ENCODE data around the gene TSSC4.

TSSC4 gene

DNA sequence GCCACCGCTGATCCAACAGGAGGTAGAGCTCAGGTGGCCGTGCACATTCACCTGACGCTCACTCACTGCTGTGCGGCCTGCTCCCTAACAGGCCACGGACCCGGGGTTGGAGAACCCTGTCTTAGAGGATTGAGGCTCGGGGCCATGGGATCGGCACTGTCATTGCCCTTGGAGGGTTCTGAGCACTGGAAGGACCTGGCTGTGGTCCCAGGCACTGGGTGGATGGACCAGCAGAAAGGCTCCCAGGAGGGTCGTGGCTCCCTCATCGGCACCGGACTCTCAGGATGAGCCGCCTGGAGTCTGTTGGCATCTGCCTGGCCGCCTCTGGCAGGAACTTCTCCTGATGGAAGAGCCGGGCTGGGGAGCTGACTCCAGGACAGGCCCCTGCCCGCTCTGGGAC is 50.8 kb downstream of the TSSC4 start:
- no peak for DNase-seq

DNA sequence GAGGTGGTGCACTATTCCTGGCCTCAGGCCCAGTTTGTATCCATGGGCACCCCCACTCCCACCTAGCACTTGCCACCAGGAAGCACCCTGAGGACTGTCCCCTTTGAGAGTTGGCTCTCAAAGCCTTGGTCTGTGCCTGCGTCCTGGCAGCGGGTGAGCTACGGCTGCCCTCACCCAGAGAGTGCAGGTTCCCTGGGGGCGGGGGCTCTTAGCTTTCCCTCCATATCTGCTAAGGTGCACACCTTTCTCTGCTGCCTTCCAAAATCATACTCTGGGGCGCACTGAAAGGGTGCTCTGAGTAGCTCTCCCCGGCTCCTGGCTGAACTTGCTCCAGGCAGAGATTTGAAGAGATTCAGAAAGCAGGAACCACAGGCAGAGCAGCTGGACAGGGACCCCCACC is 51.4 kb downstream of the TSSC4 start:
- no peak for DNase-seq

DNA sequence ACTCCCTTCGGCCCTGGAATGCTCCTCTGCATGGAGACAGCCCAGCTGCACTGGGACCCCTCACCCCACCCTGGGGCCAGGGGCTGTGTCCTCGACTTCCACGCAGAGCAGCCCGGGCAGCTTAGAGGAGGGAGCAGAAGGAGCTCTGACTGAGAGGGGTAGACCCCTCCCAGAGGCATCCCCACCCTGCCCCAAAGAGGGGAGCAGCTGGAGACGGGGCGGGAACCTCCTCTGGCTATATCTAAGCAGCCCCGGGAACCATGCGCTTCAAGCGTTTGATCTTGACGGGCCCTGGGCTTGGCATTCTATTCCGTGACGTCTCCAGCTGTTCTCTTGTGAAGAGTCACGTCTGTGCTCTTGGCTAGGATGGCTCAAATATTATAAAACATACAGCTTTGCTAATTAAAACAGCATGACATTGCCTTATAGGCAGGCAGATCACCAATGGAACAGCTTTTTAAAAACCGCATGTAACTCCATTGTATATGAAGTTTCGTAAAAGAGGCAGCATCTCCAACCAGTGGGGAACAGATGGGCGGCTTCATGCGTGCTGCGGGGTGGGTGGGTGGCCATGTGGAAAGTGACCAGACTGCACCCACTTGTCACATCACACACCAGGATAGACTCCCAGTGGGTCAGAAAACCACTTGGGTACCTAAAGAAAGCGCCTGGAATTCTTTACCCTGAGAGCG is 51.9 kb downstream of the TSSC4 start:
- no peak for DNase-seq

DNA sequence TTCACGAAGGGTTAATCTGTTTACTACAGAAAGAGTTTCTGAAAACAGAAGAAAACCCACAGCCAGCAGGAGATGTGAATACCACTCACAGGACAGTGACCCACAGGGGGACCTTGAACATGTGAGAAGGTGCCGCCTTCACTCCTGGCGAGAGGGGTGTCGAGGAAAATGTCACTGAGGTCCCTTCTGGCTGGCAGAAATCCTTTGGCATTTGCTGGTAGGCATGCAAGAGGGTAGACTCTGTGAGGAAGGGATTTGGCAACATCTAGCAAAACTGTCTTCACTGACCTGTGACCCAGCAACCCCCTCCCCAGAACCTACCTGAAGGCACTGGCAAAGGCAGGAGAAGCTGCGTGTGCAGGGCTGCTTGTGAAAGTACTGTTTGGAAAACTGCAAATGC is 52.9 kb downstream of the TSSC4 start:
- no peak for DNase-seq

All from NCI-H1417 (cell line).